Neural crest cell (in vitro differentiated cells): ENCODE results near the gene TACR1. TPM values are rescaled to one million over a fixed set of nuclear protein-coding genes. Genes with fewer than 3 reads are reported as not detected.
"Not testable (repeated sequence)": the region's sequence is repeated elsewhere in the genome, so short reads cannot be mapped to it uniquely, and the experiment has no call there.

ENCODE experiments used
- DNase-seq: peaks from one replicate; pipeline ENCODE4 v3.0.0; 2021; ENCODE audit warnings: low read depth, mixed read lengths, low spot score
- H3K27ac Mint-ChIP-seq: one replicate; pipeline ENCODE4 v1.8.0; 2021; ENCODE audit warnings: mild to moderate bottlenecking, mixed read lengths; ENCODE audit not compliant: unreplicated experiment
- H3K27me3 Mint-ChIP-seq: 2 replicates; pipeline ENCODE4 v1.8.0; 2021; ENCODE audit warnings: low read depth, mild to moderate bottlenecking, mixed read lengths
- H3K36me3 Mint-ChIP-seq: 2 replicates; pipeline ENCODE4 v1.8.0; 2021; ENCODE audit warnings: low read depth, mild to moderate bottlenecking, mixed read lengths
- H3K4me1 Mint-ChIP-seq: 2 replicates; pipeline ENCODE4 v1.8.0; 2021; ENCODE audit warnings: mixed read lengths
- H3K4me3 Mint-ChIP-seq: one replicate; pipeline ENCODE4 v1.8.0; 2021; ENCODE audit warnings: mild to moderate bottlenecking, mixed read lengths
- H3K9me3 Mint-ChIP-seq: 2 replicates; pipeline ENCODE4 v1.8.0; 2021; ENCODE audit warnings: mixed read lengths
- total RNA-seq: library from RNA; stranded (reverse); gene quantifications from 2 replicates; pipeline ENCODE4 v1.2.1, GENCODE V29; 2021
- TF ChIP-seq, protein P1 (sequence below): fragments of 200-600 bp; sonication (generic); conservative IDR thresholded peaks from 2 replicates; pipeline ENCODE4 v1.5.0; 2021; ENCODE audit warnings: antibody characterized with exemption, mild to moderate bottlenecking

Gene TACR1
- total RNA-seq, 1 donor from 2014 or later: 0.30 TPM

DNA sequence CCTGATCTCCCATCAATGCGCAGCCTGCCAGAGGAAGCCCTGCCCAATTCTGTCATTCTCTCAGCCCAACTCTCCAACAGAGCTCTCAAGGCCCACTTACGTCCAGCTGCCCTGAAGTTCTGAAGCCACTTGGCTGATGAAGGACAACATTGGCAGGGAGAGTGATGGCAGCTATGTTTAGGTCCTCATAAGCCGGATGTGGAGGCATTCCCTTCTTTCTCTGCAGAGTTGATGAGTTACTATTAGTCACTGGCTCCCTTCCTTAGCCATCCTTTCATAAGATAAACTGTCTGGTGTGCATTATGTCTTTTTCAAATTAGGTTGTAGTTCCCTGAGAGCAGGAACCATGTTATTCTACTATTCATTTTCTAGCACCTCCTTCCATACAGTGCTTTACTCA is 22.5 kb upstream of the TACR1 start:
- TF ChIP-seq, protein P1, sequence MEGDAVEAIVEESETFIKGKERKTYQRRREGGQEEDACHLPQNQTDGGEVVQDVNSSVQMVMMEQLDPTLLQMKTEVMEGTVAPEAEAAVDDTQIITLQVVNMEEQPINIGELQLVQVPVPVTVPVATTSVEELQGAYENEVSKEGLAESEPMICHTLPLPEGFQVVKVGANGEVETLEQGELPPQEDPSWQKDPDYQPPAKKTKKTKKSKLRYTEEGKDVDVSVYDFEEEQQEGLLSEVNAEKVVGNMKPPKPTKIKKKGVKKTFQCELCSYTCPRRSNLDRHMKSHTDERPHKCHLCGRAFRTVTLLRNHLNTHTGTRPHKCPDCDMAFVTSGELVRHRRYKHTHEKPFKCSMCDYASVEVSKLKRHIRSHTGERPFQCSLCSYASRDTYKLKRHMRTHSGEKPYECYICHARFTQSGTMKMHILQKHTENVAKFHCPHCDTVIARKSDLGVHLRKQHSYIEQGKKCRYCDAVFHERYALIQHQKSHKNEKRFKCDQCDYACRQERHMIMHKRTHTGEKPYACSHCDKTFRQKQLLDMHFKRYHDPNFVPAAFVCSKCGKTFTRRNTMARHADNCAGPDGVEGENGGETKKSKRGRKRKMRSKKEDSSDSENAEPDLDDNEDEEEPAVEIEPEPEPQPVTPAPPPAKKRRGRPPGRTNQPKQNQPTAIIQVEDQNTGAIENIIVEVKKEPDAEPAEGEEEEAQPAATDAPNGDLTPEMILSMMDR: no peak
- peaks cover 2% of the 10 kb centered on the region for H3K9me3 Mint-ChIP-seq
- peak overlapping the region; percentile 3 for H3K27ac Mint-ChIP-seq
- no peak for DNase-seq
- H3K4me1 Mint-ChIP-seq: peaks cover 7% of the 10 kb centered on the region
- no peak overlapping the region for H3K4me3 Mint-ChIP-seq
- H3K27me3 Mint-ChIP-seq: peaks cover 34% of the 10 kb centered on the region
- H3K36me3 Mint-ChIP-seq: no peaks in the 10 kb centered on the region

DNA sequence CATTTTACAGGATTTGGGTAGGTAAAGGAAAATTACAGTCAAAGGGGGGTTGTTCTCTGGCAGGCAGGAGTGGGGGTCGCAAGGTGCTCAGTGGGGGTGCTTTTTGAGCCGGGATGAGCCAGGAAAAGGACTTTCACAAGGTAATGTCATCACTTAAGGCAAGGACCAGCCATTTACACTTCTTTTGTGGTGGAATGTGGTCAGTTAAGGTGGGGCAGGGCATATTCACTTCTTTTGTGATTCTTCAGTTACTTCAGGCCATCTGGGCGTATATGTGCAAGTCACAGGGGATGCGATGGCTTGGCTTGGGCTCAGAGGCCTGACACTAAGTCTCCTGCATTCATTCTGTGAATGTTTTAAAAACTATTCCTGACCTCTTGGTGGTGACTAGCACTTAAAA is 19.9 kb upstream of the TACR1 start:
- not testable (repeated sequence) for H3K9me3 Mint-ChIP-seq, H3K36me3 Mint-ChIP-seq, H3K4me1 Mint-ChIP-seq, H3K4me3 Mint-ChIP-seq, DNase-seq, H3K27ac Mint-ChIP-seq
- peaks cover 31% of the 10 kb centered on the region for H3K27me3 Mint-ChIP-seq

DNA sequence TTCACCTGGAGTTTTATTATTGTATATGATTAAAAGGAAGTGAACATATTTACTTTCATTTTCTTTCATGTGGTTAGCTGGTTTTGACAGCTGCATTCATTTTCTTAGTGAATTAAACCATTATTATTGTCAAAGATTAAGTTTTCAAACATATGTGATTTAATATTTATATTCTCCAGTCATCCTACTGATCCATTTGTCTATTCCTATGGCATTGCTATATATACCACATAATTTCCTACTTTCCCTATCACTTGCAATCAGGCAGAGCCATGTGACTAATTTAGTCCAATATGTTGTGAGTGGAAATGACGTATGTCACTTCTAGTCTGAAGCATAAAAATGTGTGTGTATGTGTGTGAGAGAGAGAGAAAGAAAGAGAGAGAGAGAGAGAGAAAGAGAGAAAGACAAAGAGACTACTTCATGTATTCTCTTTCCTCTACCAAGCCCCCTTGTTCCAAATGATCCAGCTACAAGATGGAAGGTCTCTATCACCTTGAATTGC is 12.0 kb upstream of the TACR1 start:
- Mint-ChIP-seq H3K27ac (no peak overlapping the region), H3K4me1 (no peaks in the 10 kb centered on the region), H3K27me3 (peaks cover 14% of the 10 kb centered on the region), H3K36me3 (no peaks in the 10 kb centered on the region), H3K9me3 (no peaks in the 10 kb centered on the region), H3K4me3 (no peak overlapping the region)
- no peak for DNase-seq
- TF ChIP-seq, protein P1: no peak

DNA sequence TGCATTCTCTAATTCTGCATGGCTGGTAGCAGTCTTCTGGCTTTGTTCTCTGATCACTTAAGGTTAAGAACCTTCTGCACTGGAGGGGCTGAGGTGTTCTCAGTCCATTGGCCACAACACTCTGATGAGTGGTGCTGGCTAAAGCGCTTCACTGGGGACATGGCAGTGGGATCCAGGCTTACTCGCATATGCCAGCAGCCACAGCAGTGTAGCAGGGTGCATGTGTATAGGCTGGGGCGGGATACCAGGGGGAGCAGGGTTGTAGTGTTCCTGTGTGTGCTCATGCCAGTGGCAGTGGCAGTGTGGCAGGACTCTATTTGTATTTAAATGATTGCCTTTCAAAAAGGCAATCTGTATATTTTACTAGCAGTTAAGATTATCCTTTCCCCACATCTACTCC is 11.1 kb upstream of the TACR1 start:
- no peaks in the 10 kb centered on the region for H3K9me3 Mint-ChIP-seq
- H3K4me1 Mint-ChIP-seq: no peaks in the 10 kb centered on the region
- H3K27me3 Mint-ChIP-seq: peaks cover 24% of the 10 kb centered on the region
- H3K27ac Mint-ChIP-seq: no peak overlapping the region
- TF ChIP-seq, protein P1: no peak
- DNase-seq: no peak
- H3K4me3 Mint-ChIP-seq: no peak overlapping the region
- no peaks in the 10 kb centered on the region for H3K36me3 Mint-ChIP-seq

DNA sequence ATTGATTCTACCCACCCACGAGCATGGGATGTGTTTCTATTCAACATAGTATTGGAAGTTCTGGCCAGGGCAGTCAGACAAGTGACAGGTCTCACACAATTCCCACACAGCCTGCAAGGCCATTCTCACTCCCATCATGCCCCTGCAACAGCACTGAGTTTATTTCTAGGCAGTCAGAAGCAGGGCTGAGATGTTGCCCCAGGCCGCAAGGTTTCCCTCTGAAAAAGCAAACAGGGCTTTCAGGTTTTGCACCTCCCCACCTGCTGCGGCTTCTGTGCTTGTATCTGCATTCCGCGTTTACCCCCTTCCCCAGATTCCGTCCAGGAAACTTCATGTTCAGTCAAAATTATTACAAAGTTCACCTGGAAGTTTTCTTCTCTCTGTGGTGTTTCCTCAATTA is 9.4 kb upstream of the TACR1 start:
- Mint-ChIP-seq H3K27me3 (peaks cover 40% of the 10 kb centered on the region), H3K27ac (no peak overlapping the region), H3K4me3 (no peak overlapping the region), H3K4me1 (no peaks in the 10 kb centered on the region), H3K36me3 (no peaks in the 10 kb centered on the region), H3K9me3 (no peaks in the 10 kb centered on the region)
- TF ChIP-seq, protein P1: no peak
- DNase-seq: no peak

DNA sequence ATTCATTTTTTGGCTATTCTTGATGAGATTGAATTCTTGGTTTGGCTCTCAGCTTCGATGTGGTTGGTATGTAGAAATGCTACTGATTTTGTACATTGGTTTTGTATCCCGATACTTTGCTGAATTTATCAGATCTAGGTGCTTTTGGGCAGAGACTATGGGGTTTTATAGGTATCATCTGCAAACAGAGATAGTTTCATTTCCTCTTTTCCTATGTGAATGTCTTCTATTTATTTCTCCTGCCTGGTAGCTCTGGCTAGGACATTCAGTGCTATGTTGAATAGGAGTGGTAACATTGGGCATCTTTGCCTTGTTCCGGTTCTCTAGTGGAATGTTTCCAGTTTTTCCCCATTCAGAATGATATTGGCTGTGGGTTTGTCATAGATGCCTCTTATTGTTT is 5.5 kb upstream of the TACR1 start:
- TF ChIP-seq, protein P1: no peak
- Mint-ChIP-seq H3K9me3 (no peaks in the 10 kb centered on the region), H3K27me3 (peaks cover 77% of the 10 kb centered on the region)

More for the DNA sequence above, 5.5 kb upstream of the TACR1 start:
- Mint-ChIP-seq H3K4me1 (peaks cover 7% of the 10 kb centered on the region), H3K4me3 (no peak overlapping the region), H3K27ac (no peak overlapping the region), H3K36me3 (no peaks in the 10 kb centered on the region)
- DNase-seq: no peak
